Measurements from ENCODE around the gene ABCA2.

Gene ABCA2

GRCh38 chr9:136979769-136980587 lies 48.1 kb downstream of the ABCA2 start:
- no peak for DNase-seq

GRCh38 chr9:136978865-136979544 lies 49.0 kb downstream of the ABCA2 start:
- no peak for DNase-seq

- peak; percentile 46 to 55 for DNase-seq
Observed at GRCh38 chr9:136978073-136978864, 49.8 kb downstream of the ABCA2 start.

- no peak for DNase-seq
Observed at GRCh38 chr9:136977649-136978072, 50.4 kb downstream of the ABCA2 start.

- DNase-seq = no peak
Observed at GRCh38 chr9:136977223-136977622, 50.8 kb downstream of the ABCA2 start, which contains the start of gene PTGDS. Gene PTGDS (plus strand): TSS chr9:136977504. CDS start chr9:136977579, 75 bp downstream.

GRCh38 chr9:136975644-136976043 lies 52.4 kb downstream of the ABCA2 start:
- DNase-seq = no peak

- DNase-seq = no peak
Observed at GRCh38 chr9:136974817-136975535, 53.1 kb downstream of the ABCA2 start.

- DNase-seq = no peak
Observed at GRCh38 chr9:136973618-136974617, 54.1 kb downstream of the ABCA2 start.

GRCh38 chr9:136972743-136973142 lies 55.3 kb downstream of the ABCA2 start:
- no peak for DNase-seq

GRCh38 chr9:136972335-136972734 lies 55.7 kb downstream of the ABCA2 start:
- no peak for DNase-seq

- DNase-seq = no peak
Observed at GRCh38 chr9:136971746-136972145, 56.3 kb downstream of the ABCA2 start.

- no peak for DNase-seq
Observed at GRCh38 chr9:136970361-136970760, 57.7 kb downstream of the ABCA2 start.

GRCh38 chr9:136969774-136970173 lies 58.3 kb downstream of the ABCA2 start:
- no peak for DNase-seq

GRCh38 chr9:136969150-136969549 lies 58.9 kb downstream of the ABCA2 start:
- no peak for DNase-seq

GRCh38 chr9:136968333-136969127 lies 59.5 kb downstream of the ABCA2 start:
- DNase-seq = no peak

GRCh38 chr9:136965771-136966484 lies 62.1 kb downstream of the ABCA2 start:
- no peak for DNase-seq

GRCh38 chr9:136964833-136965422 lies 63.1 kb downstream of the ABCA2 start:
- no peak for DNase-seq

- no peak for DNase-seq
Observed at GRCh38 chr9:136964171-136964689, 63.8 kb downstream of the ABCA2 start.

- no peak for DNase-seq
Observed at GRCh38 chr9:136963751-136964150, 64.3 kb downstream of the ABCA2 start.

Measured in activated CD4-positive, alpha-beta T cell treated with anti-CD3 and anti-CD28 coated beads, Interleukin-2, amount 50 U/mL, for 4 hours (primary cell).